Endothelial cell of umbilical vein (primary cell): ENCODE results near the gene ATG4D. TPM values are rescaled to one million over a fixed set of nuclear protein-coding genes. Genes with fewer than 3 reads are reported as not detected.
A peak's percentile ranks its signal among the peaks of the same experiment; 100 is the strongest.

Experiments
- BruUV-seq: library from RNA; stranded (reverse); fragments of 400-500 nt; replicated peaks from 2 replicates; lab custom pipeline; 2021; lab: Mats Ljungman, UMichigan
- CTCF ChIA-PET: fragments of 300-600, 350-600 bp; sonication (Branson Sonifier 250); formaldehyde crosslinking; loops from one replicate; lab custom pipeline; 2021; ENCODE audit warnings: antibody characterized with exemption, inconsistent platforms; lab: Charles Lee
- POLR2A ChIA-PET: fragments of 300-600, 350-600 bp; sonication (Branson Sonifier 250); formaldehyde crosslinking; loops from one replicate; lab custom pipeline; 2021; ENCODE audit warnings: antibody characterized with exemption, inconsistent platforms; lab: Charles Lee
- DNase-seq: peaks from one replicate; pipeline ENCODE4 v3.0.0-alpha.2; 2011; ENCODE audit warnings: low read depth, low spot score
- FAIRE-seq: peaks from 2 replicates; lab custom pipeline; 2011; peaks lifted over from hg19 to GRCh38; lab: Jason Lieb, UNC
- H2AFZ ChIP-seq: 2 replicates; pipeline ENCODE4 v1.6.0; 2012; ENCODE audit warnings: low read depth, low read length, control low read depth, inconsistent platforms
- H3K27ac ChIP-seq: 2 replicates; pipeline ENCODE4 v1.5.1; 2011; ENCODE audit warnings: low read depth, mild to moderate bottlenecking, control low read depth, low read length, moderate library complexity; ENCODE audit not compliant: insufficient read depth
- H3K27me3 ChIP-seq, 2 experiments: 2 replicates each; pipeline versions ENCODE4 v1.6.0 to v1.6.1; 2011; ENCODE audit warnings: low read length in 2 of 2, mixed read lengths in 1 of 2; ENCODE audit not compliant: control insufficient read depth in 2 of 2, insufficient read depth in 2 of 2
- H3K36me3 ChIP-seq, 2 experiments: 2 replicates in 1 of 2; 3 replicates in 1 of 2; pipeline ENCODE4 v1.5.1; 2011; ENCODE audit warnings: low read length in 2 of 2, mild to moderate bottlenecking in 1 of 2, moderate library complexity in 1 of 2; ENCODE audit not compliant: control insufficient read depth in 2 of 2, insufficient read depth in 2 of 2; ENCODE audit errors: extremely low read depth in 1 of 2
- H3K4me1 ChIP-seq: 3 replicates; pipeline ENCODE4 v1.5.1; 2011; ENCODE audit warnings: mild to moderate bottlenecking, low read length; ENCODE audit not compliant: control insufficient read depth, insufficient read depth; ENCODE audit errors: extremely low read depth
- H3K4me2 ChIP-seq: 2 replicates; pipeline ENCODE4 v1.6.1; 2011; ENCODE audit warnings: low read length, control low read depth, mixed read lengths; ENCODE audit not compliant: insufficient read depth
- H3K4me3 ChIP-seq, 3 experiments: fragments of 200-600 bp in 1 of 3; sonication (generic), shearing (Covaris generic) in 1 of 3; replicated peaks in 1 of 3; 2 replicates each; pipeline ENCODE4 v1.5.1; 2011 to 2016; ENCODE audit warnings: control low read depth in 3 of 3, low read length in 3 of 3, mild to moderate bottlenecking in 2 of 3, inconsistent platforms in 1 of 3, low read depth in 1 of 3, moderate library complexity in 1 of 3; ENCODE audit not compliant: insufficient read depth in 1 of 3
- H3K79me2 ChIP-seq: 2 replicates; pipeline ENCODE4 v1.6.0; 2012; ENCODE audit warnings: low read length, inconsistent platforms; ENCODE audit not compliant: control insufficient read depth, insufficient read depth
- H3K9ac ChIP-seq: replicated peaks from 2 replicates; pipeline ENCODE3; 2011; ENCODE audit warnings: low read length, control low read depth; ENCODE audit not compliant: insufficient read depth; ENCODE audit errors: extremely low read depth
- H3K9me1 ChIP-seq: replicated peaks from 3 replicates; pipeline ENCODE4 v1.6.0; 2011; ENCODE audit warnings: mild to moderate bottlenecking, low read length; ENCODE audit not compliant: control insufficient read depth, insufficient read depth; ENCODE audit errors: extremely low read depth
- H3K9me3 ChIP-seq: replicated peaks from 2 replicates; pipeline ENCODE4 v1.5.1; 2012; ENCODE audit warnings: low read length, inconsistent platforms; ENCODE audit not compliant: control insufficient read depth, insufficient read depth
- H4K20me1 ChIP-seq: replicated peaks from 2 replicates; pipeline ENCODE3; 2011; ENCODE audit warnings: mild to moderate bottlenecking, low read length; ENCODE audit not compliant: control insufficient read depth, insufficient read depth; ENCODE audit errors: extremely low read depth
- EZH2 ChIP-seq: IDR thresholded peaks from 2 replicates; pipeline ENCODE4 v1.6.1; 2012; ENCODE audit warnings: borderline replicate concordance, low read depth, mild to moderate bottlenecking, moderate library complexity, low read length, inconsistent platforms; ENCODE audit not compliant: severe bottlenecking
- FOS ChIP-seq: IDR thresholded peaks from 2 replicates; pipeline ENCODE4 v1.6.1; 2011; ENCODE audit warnings: mild to moderate bottlenecking, low read length, moderate library complexity, borderline replicate concordance; ENCODE audit not compliant: insufficient read depth
- GATA2 ChIP-seq: IDR thresholded peaks from 2 replicates; pipeline ENCODE4 v1.7.0; 2011; ENCODE audit warnings: low read depth, mild to moderate bottlenecking, moderate library complexity, mixed read lengths, low read length; ENCODE audit not compliant: insufficient read length, insufficient read depth
- JUN ChIP-seq: IDR thresholded peaks from 2 replicates; pipeline ENCODE4 v1.6.1; 2011; ENCODE audit warnings: borderline replicate concordance, low read depth; ENCODE audit not compliant: insufficient read length, insufficient read depth
- MYC ChIP-seq: IDR thresholded peaks from one replicate; pipeline ENCODE4 v1.6.1; 2011; ENCODE audit warnings: mild to moderate bottlenecking, low read depth, low read length
- POLR2A ChIP-seq: IDR thresholded peaks from 2 replicates; pipeline ENCODE4 v1.6.1; 2012; ENCODE audit warnings: low read depth, mild to moderate bottlenecking, control low read depth, low read length
- POLR2AphosphoS5 ChIP-seq: IDR thresholded peaks from 2 replicates; pipeline ENCODE4 v1.6.1; 2012; ENCODE audit warnings: low read depth, mild to moderate bottlenecking, control low read depth, low read length, moderate library complexity; ENCODE audit not compliant: insufficient read depth
- dilution Hi-C: fragments of 300-500 bp; cut with MboI; formaldehyde crosslinking; loops from one replicate; pipeline ENCODE4 v1.15.0; 2019; ENCODE audit warnings: low sequenced_read_pairs; ENCODE audit not compliant: extremely low pct_ligation_motif_present
- intact Hi-C: fragments of 100-400 bp; cut with micrococcal nuclease; formaldehyde crosslinking; loops from one replicate; pipeline ENCODE4 v1.10.0; 2022
- polyA plus RNA-seq, 4 experiments: library from polyadenylated mRNA; depleted of rRNA in 3 of 4; stranded (reverse) in 3 of 4; unstranded in 1 of 4; fragments of >200 nt; gene quantifications; 2 replicates each; pipeline versions ENCODE4 v1.2.1 to v1.2.3, GENCODE V29; 2011 to 2012; ENCODE audit warnings: missing spikeins in 1 of 4
- total RNA-seq: library from RNA; stranded (reverse); gene quantifications from 2 replicates; pipeline ENCODE4 v1.2.3, GENCODE V29; 2021
- TF ChIP-seq, protein P1 (sequence below): IDR thresholded peaks from 2 replicates; pipeline ENCODE4 v1.6.1; 2011; ENCODE audit not compliant: insufficient read depth, insufficient read length
- TF ChIP-seq, protein P2 (sequence below), 2 donors: IDR thresholded peaks; 1 replicate in 1 of 2; 2 replicates in 1 of 2; pipeline ENCODE4 v1.5.1; 2011; ENCODE audit warnings: low read length in 2 of 2, mild to moderate bottlenecking in 2 of 2, moderate library complexity in 2 of 2, control low read depth in 1 of 2, inconsistent platforms in 1 of 2, low read depth in 1 of 2; ENCODE audit not compliant: insufficient read depth in 1 of 2; ENCODE audit errors: extremely low read depth in 1 of 2

The ATG4D gene
- total and polyA plus RNA-seq, 2 donors (not counting 3 experiments of a cell fraction or from before 2014, with no cell fraction given): 19.8 to 24.9 TPM

DNA sequence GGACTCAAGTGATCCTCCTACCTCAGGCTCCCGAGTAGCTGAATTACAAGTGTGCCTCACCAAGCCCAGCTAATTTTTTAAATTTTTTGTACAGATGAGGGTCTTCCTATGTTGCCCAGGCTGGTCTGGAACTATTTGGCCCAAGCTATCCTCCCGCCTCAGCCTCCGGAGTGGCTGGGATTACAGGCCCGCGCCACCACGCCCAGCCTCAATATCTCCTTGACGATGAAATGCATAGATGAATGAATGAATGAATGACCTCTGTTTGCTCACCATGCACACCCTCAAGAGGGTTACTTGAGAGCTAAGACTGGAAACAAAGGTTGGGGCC lies 58.3 kb downstream of the ATG4D start:
- H3K36me3 ChIP-seq: no peaks in the 10 kb centered on the region
- no peak overlapping the region for H3K27ac ChIP-seq
- TF ChIP-seq POLR2AphosphoS5: no peak
- no peak for TF ChIP-seq FOS
- TF ChIP-seq EZH2: no peak
- no peak for TF ChIP-seq POLR2A
- TF ChIP-seq, protein P1, sequence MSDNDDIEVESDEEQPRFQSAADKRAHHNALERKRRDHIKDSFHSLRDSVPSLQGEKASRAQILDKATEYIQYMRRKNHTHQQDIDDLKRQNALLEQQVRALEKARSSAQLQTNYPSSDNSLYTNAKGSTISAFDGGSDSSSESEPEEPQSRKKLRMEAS: no peak
- no peak for TF ChIP-seq GATA2
- TF ChIP-seq, protein P2, sequence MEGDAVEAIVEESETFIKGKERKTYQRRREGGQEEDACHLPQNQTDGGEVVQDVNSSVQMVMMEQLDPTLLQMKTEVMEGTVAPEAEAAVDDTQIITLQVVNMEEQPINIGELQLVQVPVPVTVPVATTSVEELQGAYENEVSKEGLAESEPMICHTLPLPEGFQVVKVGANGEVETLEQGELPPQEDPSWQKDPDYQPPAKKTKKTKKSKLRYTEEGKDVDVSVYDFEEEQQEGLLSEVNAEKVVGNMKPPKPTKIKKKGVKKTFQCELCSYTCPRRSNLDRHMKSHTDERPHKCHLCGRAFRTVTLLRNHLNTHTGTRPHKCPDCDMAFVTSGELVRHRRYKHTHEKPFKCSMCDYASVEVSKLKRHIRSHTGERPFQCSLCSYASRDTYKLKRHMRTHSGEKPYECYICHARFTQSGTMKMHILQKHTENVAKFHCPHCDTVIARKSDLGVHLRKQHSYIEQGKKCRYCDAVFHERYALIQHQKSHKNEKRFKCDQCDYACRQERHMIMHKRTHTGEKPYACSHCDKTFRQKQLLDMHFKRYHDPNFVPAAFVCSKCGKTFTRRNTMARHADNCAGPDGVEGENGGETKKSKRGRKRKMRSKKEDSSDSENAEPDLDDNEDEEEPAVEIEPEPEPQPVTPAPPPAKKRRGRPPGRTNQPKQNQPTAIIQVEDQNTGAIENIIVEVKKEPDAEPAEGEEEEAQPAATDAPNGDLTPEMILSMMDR (IDR thresholded peaks at IDR 0.05; ENCODE audit: extremely low read depth in 1 of 2, insufficient read depth in 1 of 2, low read depth in 1 of 2, low read length in 2 of 2): no peak
- no peak for TF ChIP-seq MYC
- TF ChIP-seq JUN: no peak
- H3K9ac ChIP-seq: no peak overlapping the region
- no peaks in the 10 kb centered on the region for H3K9me3 ChIP-seq
- H3K79me2 ChIP-seq: peaks cover 17% of the 10 kb centered on the region
- no peaks in the 10 kb centered on the region for H3K27me3 ChIP-seq
- ChIA-PET CTCF (interaction anchor here (0.8 to 4.3 kb wide), 9 partner anchors 10 to 94 kb away, joined by 3 to 33 read pairs (median 3); no protein-coding TSS in a partner anchor), POLR2A (interaction anchor here (0.5 to 0.8 kb wide), 2 partner anchors 25 to 27 kb away, joined by 3 read pairs; no protein-coding TSS in a partner anchor)
- FAIRE-seq (peak; percentile 44), DNase-seq (no peak)
- intact Hi-C loops: loop anchor here (2.0 kb wide), 1 partner anchor 23 kb away; the partner anchor contains the start of gene SLC44A2
- no peaks in the 10 kb centered on the region for H4K20me1 ChIP-seq
- H3K9me1 ChIP-seq: no peaks in the 10 kb centered on the region
- no peak overlapping the region for H3K4me2 ChIP-seq
- BruUV-seq: no TSS peak
- dilution Hi-C loops: no loop called here
- H3K4me1 ChIP-seq: peaks cover 26% of the 10 kb centered on the region
- peak overlapping the region; percentile 51 for H2AFZ ChIP-seq
- H3K4me3 ChIP-seq: no peak overlapping the region
